Hepatocyte (in vitro differentiated cells): ENCODE measurements around the gene PSEN1.

Experiments
- EZH2 ChIP-seq: fragments of 200-600 bp; sonication (generic); IDR thresholded peaks from 2 replicates; pipeline ENCODE4 v1.6.1; 2016; ENCODE audit warnings: antibody characterized with exemption, mild to moderate bottlenecking, borderline replicate concordance
- EZH2phosphoT487 ChIP-seq: fragments of 200-600 bp; sonication (generic); IDR thresholded peaks from one replicate; pipeline ENCODE4 v1.6.1; 2018; ENCODE audit warnings: antibody characterized with exemption, mild to moderate bottlenecking, low read depth, moderate library complexity; ENCODE audit not compliant: unreplicated experiment, severe bottlenecking
- TF ChIP-seq, protein P1 (sequence below): fragments of 200-600 bp; sonication (generic); IDR thresholded peaks from 2 replicates; pipeline ENCODE4 v1.5.1; 2016; ENCODE audit warnings: antibody characterized with exemption, mild to moderate bottlenecking; ENCODE audit not compliant: poor library complexity

GRCh38 chr14:73250781-73251500 lies 114.6 kb downstream of the PSEN1 start:
- TF ChIP-seq, protein P1, sequence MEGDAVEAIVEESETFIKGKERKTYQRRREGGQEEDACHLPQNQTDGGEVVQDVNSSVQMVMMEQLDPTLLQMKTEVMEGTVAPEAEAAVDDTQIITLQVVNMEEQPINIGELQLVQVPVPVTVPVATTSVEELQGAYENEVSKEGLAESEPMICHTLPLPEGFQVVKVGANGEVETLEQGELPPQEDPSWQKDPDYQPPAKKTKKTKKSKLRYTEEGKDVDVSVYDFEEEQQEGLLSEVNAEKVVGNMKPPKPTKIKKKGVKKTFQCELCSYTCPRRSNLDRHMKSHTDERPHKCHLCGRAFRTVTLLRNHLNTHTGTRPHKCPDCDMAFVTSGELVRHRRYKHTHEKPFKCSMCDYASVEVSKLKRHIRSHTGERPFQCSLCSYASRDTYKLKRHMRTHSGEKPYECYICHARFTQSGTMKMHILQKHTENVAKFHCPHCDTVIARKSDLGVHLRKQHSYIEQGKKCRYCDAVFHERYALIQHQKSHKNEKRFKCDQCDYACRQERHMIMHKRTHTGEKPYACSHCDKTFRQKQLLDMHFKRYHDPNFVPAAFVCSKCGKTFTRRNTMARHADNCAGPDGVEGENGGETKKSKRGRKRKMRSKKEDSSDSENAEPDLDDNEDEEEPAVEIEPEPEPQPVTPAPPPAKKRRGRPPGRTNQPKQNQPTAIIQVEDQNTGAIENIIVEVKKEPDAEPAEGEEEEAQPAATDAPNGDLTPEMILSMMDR = no peak
- no peak for TF ChIP-seq EZH2phosphoT487
- TF ChIP-seq EZH2 = no peak
